GM13976 (cell line): ENCODE results near the gene TRPM5.

ENCODE experiments used
- DNase-seq: peaks from one replicate; pipeline ENCODE4 v3.0.0; 2012; ENCODE audit warnings: low spot score
- CTCF ChIP-seq: IDR thresholded peaks from 2 replicates; pipeline ENCODE4 v1.5.1; 2012; ENCODE audit warnings: borderline replicate concordance, mild to moderate bottlenecking; ENCODE audit not compliant: insufficient read depth; ENCODE audit errors: extremely low read depth, missing control alignments, control extremely low read depth
- in situ Hi-C: fragments of 300-500 bp; cut with MboI; formaldehyde crosslinking; loops from one replicate; pipeline ENCODE4 v1.12.0; 2022; ENCODE audit warnings: low sequenced_read_pairs, mixed read lengths, inconsistent platforms; ENCODE audit not compliant: unreplicated experiment

Gene TRPM5

GRCh38 chr11:2432628-2433071 lies 11.7 kb downstream of the TRPM5 start:
- no peak for TF ChIP-seq CTCF
- in situ Hi-C loops, result loop anchor here (5.0 to 10.0 kb wide), 2 partner anchors 100 to 442 kb away; no protein-coding TSS in a partner anchor
- DNase-seq, result no peak

GRCh38 chr11:2432171-2432621 lies 12.1 kb downstream of the TRPM5 start:
- in situ Hi-C loops, result loop anchor here (5.0 to 10.0 kb wide), 2 partner anchors 100 to 443 kb away; no protein-coding TSS in a partner anchor
- no peak for DNase-seq
- no peak for TF ChIP-seq CTCF

- no peak for DNase-seq
- no peak for TF ChIP-seq CTCF
- in situ Hi-C loops, result loop anchor here (5.0 to 10.0 kb wide), 2 partner anchors 101 to 443 kb away; no protein-coding TSS in a partner anchor
These were observed 12.9 kb downstream of the TRPM5 start for GRCh38 chr11:2431395-2431794.

- in situ Hi-C loops, result loop anchor here (10.0 kb wide), 1 partner anchor 224 kb away; no protein-coding TSS in a partner anchor
- peak; percentile 74 for TF ChIP-seq CTCF
- peak; percentile 83 for DNase-seq
These were observed 16.0 kb downstream of the TRPM5 start for GRCh38 chr11:2428322-2428795.

- in situ Hi-C loops, result loop anchor here (10.0 kb wide), 1 partner anchor 223 kb away; no protein-coding TSS in a partner anchor
- peak; percentile 1 for TF ChIP-seq CTCF
- DNase-seq, result no peak
These were observed 16.5 kb downstream of the TRPM5 start for GRCh38 chr11:2427721-2428321.

- in situ Hi-C loops, result loop anchor here (10.0 kb wide), 1 partner anchor 222 kb away; no protein-coding TSS in a partner anchor
- no peak for DNase-seq
- no peak for TF ChIP-seq CTCF
These were observed 17.3 kb downstream of the TRPM5 start for GRCh38 chr11:2426826-2427521.
